GM12864 (cell line): ENCODE results near the gene GIT2.
"Not testable (repeated sequence)": the region's sequence is repeated elsewhere in the genome, so short reads cannot be mapped to it uniquely, and the experiment has no call there.

Experiments used
- DNase-seq: peaks from one replicate; pipeline ENCODE4 v3.0.0-alpha.2; 2011; ENCODE audit warnings: low read depth
- H3K4me3 ChIP-seq: 2 replicates; pipeline ENCODE4 v1.5.1; 2011; ENCODE audit warnings: mild to moderate bottlenecking, low read depth, low read length, control low read depth
- TF ChIP-seq, protein P1 (sequence below): IDR thresholded peaks from 2 replicates; pipeline ENCODE4 v1.5.1; 2011; ENCODE audit warnings: low read depth, mild to moderate bottlenecking, moderate library complexity, low read length, control low read depth, inconsistent platforms; ENCODE audit errors: missing control alignments

Gene GIT2

DNA sequence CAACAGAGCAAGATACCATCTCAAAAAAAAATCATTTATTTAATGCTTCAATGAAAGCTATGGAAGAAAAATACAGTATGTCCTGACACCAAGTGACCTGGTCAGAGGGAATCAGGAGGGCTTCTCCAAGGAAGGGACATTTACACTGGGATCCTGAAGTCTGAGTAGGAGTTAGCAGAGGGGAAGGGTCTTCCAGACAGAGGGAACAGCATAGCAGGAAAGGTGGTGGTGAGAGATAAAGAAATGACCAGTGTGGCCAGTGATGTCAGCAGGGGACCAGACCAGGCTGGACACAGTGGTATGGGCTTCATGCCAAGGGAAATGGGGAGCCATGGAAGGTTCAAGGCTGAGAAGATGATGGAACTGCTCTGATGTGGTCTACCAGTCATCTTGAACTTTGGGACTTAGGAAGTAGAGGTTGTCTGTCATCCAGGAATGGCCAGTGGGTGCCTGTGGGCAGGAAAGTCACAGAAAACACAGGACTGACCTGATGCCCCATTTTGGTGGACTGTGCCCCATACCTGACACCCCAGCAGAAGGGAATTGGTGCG, 103.9 kb downstream of the GIT2 start:
- no peak for DNase-seq
- H3K4me3 ChIP-seq, result no peak overlapping the region
- TF ChIP-seq, protein P1, sequence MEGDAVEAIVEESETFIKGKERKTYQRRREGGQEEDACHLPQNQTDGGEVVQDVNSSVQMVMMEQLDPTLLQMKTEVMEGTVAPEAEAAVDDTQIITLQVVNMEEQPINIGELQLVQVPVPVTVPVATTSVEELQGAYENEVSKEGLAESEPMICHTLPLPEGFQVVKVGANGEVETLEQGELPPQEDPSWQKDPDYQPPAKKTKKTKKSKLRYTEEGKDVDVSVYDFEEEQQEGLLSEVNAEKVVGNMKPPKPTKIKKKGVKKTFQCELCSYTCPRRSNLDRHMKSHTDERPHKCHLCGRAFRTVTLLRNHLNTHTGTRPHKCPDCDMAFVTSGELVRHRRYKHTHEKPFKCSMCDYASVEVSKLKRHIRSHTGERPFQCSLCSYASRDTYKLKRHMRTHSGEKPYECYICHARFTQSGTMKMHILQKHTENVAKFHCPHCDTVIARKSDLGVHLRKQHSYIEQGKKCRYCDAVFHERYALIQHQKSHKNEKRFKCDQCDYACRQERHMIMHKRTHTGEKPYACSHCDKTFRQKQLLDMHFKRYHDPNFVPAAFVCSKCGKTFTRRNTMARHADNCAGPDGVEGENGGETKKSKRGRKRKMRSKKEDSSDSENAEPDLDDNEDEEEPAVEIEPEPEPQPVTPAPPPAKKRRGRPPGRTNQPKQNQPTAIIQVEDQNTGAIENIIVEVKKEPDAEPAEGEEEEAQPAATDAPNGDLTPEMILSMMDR, result no peak

DNA sequence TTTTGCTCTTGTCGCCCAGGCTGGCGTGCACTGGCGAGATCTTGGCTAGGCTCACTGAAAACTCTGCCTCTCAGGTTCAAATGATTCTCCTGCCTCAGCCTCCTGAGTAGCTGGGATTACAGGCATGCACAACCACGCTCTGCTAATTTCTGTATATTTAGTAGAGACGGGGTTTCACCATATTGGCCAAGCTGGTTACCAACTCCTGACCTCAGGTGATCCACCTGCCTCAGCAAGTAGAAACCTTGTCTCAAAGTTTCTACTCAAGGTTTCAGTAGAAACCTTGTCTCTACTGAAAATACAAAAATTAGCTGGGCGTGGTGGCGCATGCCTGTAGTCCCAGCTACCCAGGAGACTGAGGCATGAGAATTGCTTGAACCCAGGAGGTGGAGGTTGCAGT, 104.4 kb downstream of the GIT2 start:
- H3K4me3 ChIP-seq, DNase-seq: not testable (repeated sequence)

DNA sequence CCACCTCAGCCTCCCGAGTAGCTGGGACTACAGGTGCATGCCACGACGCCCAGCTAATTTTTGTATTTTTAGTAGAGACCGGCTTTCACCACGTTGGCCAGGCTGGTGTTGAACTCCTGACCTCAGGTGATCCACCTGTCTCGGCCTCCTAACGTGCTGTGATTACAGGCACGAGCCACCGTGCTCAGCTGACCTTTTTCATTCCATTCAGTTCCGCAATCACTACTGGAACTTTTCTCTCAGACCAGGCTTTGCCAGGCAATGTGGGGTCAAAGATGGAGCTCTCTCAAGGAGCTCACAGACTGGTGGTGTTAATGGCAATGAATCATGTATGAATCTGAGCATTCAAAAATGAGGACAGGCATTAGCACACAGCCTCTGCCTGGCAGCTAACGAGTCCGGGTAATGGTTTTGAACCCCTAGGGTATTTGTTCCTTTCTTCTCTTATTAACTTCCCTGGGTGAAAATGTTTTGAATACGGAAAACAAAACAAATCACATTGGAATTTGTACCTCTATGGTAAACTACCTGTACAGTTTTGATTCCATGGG, 105.5 kb downstream of the GIT2 start:
- no peak for DNase-seq
- H3K4me3 ChIP-seq, result no peak overlapping the region
- TF ChIP-seq, protein P1, result no peak

GRCh38 chr12:109888179-109889020, 107.8 kb downstream of the GIT2 start:
- DNase-seq, result no peak
- TF ChIP-seq, protein P1, result no peak
- no peak overlapping the region; the same call in 1 of the 2 replicates for H3K4me3 ChIP-seq

DNA sequence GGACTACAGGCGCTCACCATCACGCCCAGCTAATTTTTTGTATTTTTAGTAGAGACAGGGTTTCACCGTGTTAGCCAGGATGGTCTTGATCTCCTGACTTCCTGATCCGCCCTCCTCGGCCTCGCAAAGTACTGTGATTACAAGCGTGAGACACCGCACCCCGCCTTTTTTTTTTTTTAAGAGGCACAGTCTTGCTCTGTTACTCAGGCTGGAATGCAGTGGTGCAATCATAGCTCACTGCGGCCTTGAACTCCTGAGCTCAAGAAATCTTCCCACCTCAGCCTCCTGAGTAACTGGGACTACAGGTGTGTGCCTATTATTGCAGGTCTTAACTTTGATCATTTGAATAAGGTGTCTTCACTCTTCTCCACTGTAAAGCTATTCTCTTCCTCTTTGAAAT, 110.6 kb downstream of the GIT2 start:
- TF ChIP-seq, protein P1, result no peak
- no peak for DNase-seq
- H3K4me3 ChIP-seq, result no peak overlapping the region

GRCh38 chr12:109883461-109883860, 112.7 kb downstream of the GIT2 start:
- no peak overlapping the region for H3K4me3 ChIP-seq
- no peak for DNase-seq
- TF ChIP-seq, protein P1, result no peak

DNA sequence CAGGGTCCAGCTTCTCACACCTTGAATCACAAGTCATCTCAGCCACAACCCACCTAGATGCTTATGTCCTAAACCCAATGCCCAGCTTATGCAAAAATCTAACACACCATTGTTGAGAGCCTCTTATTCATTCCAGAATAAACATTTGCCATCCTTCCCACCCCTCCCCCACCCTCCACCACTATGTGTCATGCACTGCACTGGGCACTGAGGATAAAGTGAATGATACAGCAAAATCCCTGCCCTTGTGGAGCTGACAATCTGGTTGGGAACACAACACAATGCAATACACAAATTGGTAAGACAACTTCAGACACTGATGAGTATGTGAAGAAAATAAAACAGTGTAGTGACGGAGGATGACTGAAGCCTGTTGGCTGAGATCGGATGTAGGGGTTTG, 114.4 kb downstream of the GIT2 start:
- no peak overlapping the region for H3K4me3 ChIP-seq
- no peak for DNase-seq
- TF ChIP-seq, protein P1, result no peak
